Measurements from ENCODE around the gene WNT4.
A peak's percentile ranks its signal among the peaks of the same experiment; 100 is the strongest.

Gene WNT4

GRCh38 chr1:22107126-22107525 is 35.8 kb downstream of the WNT4 start:
- no peak for DNase-seq

DNA sequence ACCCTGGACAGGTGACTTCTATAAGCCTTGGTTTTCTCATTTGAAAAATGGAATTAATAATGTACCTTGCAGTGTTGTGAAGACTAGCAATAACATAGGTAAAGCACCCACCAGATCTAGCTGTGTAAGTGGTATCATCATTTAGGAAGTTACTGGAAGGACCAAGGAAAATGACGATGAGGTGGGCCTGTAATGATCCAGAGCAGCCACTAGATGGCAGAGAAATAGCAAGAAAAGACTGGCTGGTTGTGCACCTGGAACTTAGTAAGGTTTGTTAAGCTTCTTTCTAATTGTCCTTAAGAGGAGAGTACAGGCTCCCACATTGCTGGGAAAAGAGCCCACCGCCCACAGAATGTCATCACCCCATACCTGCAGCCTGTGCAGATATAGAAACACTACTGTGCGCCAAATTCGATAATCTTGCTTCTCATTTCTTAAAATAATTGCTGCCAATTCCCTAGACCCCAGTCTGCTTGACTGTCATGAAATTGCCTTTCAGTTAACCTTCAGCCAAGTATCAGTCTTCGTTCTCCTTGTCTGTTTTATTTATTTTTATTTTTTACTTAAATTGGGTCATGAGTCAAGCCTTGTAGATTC is 37.2 kb downstream of the WNT4 start:
- peak; percentile 8 for DNase-seq

DNA sequence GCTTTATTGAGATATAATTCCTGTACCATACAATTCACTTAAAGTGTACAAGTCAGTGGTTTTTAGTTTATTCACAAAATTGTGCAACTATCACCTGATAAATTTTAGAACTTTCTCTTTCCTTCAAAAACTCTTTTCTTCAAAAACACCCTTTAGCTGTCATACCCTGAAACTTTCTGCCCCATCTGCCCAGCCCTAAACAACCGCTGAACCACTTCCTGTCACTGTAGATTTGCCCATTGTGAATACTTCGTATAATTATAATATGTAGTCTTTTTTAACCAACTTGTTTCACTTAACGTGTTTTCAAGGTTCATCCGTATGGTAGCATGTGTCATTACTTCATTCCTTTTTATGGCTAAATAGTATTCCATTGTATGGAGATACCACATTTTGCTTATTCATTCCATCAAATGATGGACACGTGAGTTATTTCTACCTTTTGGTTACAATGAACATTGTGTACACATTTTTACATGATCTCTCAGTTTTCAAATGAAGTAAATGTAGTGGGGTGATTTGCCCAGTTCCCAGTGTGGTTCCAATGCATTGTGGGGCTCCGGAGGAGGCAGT is 37.9 kb downstream of the WNT4 start:
- peak; percentile 37 for DNase-seq

- DNase-seq, result no peak
These were observed 38.8 kb downstream of the WNT4 start for GRCh38 chr1:22104094-22104493.

DNA sequence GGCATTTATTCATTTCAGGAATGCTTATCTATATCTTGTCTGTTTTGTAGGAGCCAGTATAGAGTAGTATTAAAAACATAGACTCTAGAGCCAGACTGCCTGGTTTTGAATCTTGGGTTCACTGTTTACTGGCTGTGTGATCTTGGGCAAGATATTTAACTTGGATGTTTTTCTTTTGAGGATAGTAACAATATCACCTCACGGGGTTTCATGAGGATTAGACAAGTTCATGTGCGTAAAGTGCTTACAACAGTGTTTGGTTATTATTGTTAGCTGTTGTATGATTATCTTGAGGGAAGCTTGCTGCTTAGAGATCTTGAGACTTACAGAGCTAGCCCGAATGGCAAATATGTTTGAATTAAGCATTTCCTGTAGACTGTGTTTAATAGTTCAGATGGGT is 40.2 kb downstream of the WNT4 start:
- DNase-seq, result no peak

DNA sequence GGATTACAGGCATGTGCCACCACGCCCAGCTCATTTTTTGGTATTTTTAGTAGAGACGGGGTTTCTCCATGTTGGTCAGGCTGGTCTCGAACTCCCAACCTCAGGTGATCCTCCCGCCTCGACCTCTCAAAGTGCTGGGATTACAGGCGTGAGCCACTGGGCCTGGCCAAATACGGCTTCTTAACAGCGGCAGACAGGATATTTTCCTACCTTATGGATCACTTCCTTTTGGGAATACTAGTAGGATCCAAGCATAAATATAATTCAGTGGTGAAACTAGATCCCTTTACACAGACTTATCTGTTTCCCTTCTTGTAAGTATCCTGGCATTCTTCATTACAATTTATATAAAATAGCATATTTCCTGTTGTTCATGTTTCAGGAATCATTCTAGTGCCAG is 40.9 kb downstream of the WNT4 start:
- no peak for DNase-seq

GRCh38 chr1:22101199-22101598 is 41.7 kb downstream of the WNT4 start:
- no peak for DNase-seq

GRCh38 chr1:22100168-22100567 is 42.7 kb downstream of the WNT4 start:
- no peak for DNase-seq

GRCh38 chr1:22098752-22099151 is 44.1 kb downstream of the WNT4 start:
- DNase-seq, result no peak

DNA sequence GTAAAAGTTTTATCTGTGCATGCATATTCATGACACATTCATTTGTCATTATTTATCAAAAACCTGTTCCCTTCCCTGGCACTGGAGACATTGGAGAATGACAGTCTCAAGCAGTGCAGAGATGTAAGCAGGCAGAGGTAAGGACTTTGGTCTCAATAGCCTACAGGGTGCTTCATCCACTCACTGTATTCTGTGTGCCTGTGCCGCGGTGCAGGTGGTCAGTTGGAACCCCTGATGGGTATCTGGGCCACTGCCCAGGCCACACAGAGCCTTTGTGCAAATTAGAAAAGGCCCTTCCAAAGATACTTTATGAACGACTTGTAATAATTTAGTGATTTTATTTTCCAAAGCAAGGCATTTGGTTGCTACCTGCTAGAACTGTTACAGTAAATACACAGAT is 46.4 kb downstream of the WNT4 start:
- no peak for DNase-seq

DNA sequence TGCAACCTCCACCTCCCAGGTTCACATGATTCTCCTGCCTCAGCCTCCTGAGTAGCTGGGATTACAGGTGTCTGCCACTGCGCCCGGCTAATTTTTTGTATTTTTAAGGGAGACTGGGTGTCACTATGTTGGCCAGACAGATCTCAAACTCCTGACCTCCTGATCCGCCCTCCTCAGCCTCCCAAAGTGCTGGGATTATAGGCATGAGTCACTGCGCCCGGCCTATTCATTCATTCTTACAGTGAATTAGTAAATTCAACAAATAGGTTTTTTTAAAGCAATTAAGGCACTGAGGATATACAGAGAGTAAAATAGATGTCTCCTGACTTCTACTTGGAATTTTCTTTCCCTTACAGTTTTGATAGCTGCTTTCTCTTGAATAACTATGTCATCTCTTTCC is 46.9 kb downstream of the WNT4 start:
- DNase-seq, result no peak

- DNase-seq, result no peak
These were observed 49.4 kb downstream of the WNT4 start for GRCh38 chr1:22093513-22093912.

DNA sequence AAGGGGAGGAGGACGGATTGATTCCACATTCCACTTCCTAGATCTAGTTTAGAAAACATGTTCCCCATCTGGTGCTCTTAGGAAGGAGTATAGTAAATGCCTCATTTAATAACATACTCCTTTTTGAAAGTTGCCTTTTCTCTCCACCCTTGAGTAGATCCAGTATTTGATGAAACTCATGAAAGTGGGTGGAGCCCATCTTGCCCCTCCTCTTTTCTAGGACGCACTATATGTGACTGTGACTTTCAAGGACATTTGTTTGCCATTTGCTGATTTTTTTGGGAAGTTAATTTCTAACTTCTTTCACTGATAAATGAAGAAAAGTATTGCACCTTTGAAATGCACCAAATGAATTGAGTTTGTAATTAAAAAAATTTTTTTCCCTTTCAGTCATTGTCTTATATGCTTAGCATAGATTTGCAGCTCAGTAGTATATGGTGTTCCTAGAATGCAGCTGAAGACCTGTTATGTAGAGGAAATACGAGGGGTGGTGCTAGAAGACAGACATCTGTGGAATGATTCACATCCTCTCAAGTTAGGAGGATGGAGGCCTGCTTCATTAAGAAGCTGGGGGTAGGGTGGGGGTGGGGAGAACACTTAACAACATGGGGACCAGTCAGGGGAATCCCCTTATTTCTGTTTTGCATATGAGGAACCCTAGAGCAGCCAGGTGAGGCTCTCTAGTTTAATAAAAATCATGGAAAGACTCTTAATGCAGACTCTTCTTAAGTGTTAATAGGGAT is 50.7 kb downstream of the WNT4 start:
- DNase-seq, result peak; percentile 64

GRCh38 chr1:22090867-22091266 is 52.0 kb downstream of the WNT4 start:
- no peak for DNase-seq

- DNase-seq, result no peak
These were observed 53.1 kb downstream of the WNT4 start for GRCh38 chr1:22089787-22090186.

DNA sequence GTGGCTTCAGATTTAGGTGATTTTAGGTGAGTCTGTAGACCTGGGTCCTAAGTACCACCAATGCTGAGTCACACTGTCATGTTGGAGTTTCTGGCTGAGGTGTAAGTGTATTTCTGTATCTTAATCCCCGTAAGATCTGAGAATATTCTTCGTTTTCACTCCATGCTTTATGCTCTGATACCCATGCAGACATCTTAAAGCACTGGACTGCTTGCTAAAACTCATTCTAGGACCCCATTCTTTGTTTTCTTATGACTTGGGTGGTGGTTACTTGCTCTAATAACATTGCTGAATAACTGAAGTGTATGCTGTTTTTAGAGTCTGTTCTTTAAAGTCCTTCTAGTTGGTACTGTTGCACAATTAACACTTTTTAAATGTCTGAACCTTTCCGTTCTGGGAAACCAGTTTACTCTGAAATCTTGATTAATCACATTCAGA is 53.7 kb downstream of the WNT4 start:
- no peak for DNase-seq

- no peak for DNase-seq
These were observed 54.6 kb downstream of the WNT4 start for GRCh38 chr1:22088331-22088730.

GRCh38 chr1:22080191-22080590 is 62.7 kb downstream of the WNT4 start:
- DNase-seq, result no peak

DNA sequence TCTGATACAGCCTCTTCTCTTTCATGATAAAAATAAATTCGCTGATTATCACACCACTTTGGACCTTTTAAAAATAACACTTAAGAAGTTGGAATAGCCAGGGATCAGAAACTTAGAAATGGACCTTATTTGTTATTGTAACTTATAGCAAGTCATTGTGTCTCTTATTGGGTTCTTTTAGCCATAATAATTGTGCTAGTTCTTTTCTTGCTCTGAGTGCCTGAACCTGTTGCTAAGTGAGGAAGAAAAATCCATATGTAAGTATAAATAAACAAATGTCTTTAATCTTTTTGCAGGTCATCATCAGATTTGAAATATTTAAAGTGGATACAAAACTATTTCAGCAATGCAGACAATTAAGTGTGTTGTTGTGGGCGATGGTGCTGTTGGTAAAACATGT is 64.8 kb downstream of the WNT4 start:
- DNase-seq, result no peak

DNA sequence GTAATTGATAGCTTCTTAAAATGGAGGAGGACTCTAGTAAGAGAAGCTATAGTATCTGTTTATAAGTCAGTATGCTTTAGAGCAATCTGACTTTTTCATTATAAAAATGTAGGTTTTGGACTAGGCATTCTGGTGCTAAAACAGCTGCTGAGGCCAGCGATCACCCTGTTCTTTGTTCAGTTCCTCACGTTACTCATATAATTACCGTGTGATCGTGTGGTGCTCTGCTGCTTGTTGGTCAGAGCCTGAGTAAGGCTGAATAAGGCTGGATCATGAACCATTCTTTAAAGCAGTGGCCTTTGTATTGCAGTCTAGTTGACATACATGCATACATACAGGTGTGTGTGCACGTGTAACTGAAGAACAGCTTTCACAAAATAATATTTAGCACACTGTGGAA is 65.2 kb downstream of the WNT4 start:
- DNase-seq, result no peak

DNA sequence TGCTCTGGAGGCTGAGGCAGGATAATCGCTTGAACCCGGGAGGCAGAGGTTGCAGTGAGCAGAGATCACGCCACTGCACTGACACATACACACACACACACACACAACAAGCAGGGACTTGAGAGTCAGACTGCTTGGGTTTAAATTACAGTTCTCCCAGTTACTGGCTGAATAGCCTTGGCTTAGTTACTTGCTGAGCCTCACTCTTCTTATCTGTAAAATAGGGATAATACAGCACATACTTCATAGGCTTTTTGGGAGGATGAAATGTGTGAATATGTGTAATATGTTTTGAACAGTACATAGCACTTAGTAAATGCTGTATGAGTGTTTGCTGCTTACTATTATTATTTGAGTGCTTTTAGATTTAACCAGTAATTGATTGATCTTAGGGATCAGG is 66.6 kb downstream of the WNT4 start:
- DNase-seq, result no peak

GRCh38 chr1:22075718-22076117 is 67.2 kb downstream of the WNT4 start:
- no peak for DNase-seq

DNA sequence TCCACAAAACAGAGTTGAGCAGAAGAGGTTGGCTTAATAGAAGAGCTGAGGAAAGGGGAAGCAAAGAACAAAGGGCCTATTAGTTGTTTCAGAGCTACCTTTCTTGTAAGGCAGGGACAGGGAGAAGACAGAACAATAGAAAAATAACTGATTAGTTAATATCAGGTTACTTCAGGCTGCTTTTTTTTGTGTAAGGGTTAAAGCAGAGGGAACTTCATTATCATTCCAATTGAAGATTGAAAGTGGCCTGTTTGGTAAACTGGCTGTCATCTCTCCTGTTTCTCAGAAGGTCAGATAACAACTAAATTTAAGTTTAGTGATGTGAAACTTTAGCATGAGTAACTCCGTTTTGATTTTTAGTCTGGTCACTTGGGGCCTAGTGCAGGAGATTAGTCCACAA is 68.1 kb downstream of the WNT4 start:
- DNase-seq, result no peak

- no peak for DNase-seq
These were observed 71.4 kb downstream of the WNT4 start for GRCh38 chr1:22071511-22071910.

Data from NK-92 treated with Interleukin-12 subunit alpha and Interleukin-12 subunit beta, amount 100 ng/mL, for 24 hours (cell line).